H1 (cell line): ENCODE data around the gene PDE4D.

Experiments used
- ATF3 ChIP-seq: IDR thresholded peaks from 2 replicates; pipeline ENCODE4 v1.6.1; 2011; ENCODE audit warnings: low read depth, mild to moderate bottlenecking, low read length; ENCODE audit not compliant: insufficient read depth
- CEBPB ChIP-seq: IDR thresholded peaks from 2 replicates; pipeline ENCODE4 v1.6.1; 2012; ENCODE audit warnings: low read depth, low read length
- CTCF ChIP-seq, 3 experiments: IDR thresholded peaks; 1 replicate in 2 of 3; 2 replicates in 1 of 3; pipeline versions ENCODE4 v1.5.1 to v1.6.1; 2011; ENCODE audit warnings: low read length in 3 of 3, mild to moderate bottlenecking in 3 of 3, inconsistent platforms in 2 of 3, low read depth in 1 of 3, moderate library complexity in 1 of 3; ENCODE audit not compliant: insufficient read depth in 1 of 3; ENCODE audit errors: control extremely low read depth in 1 of 3
- EZH2 ChIP-seq: fragments of 200-600 bp; sonication (generic); IDR thresholded peaks from 2 replicates; pipeline ENCODE4 v1.7.1; 2012; ENCODE audit warnings: low read depth, mild to moderate bottlenecking, moderate library complexity, low read length, inconsistent platforms; ENCODE audit not compliant: severe bottlenecking
- POLR2A ChIP-seq, 2 experiments: IDR thresholded peaks; 1 replicate in 1 of 2; 2 replicates in 1 of 2; pipeline ENCODE4 v1.6.1; 2011; ENCODE audit warnings: low read depth in 2 of 2, low read length in 2 of 2, mild to moderate bottlenecking in 2 of 2; ENCODE audit errors: control extremely low read depth in 1 of 2
- RAD21 ChIP-seq, 2 experiments: IDR thresholded peaks in 1 of 2; conservative IDR thresholded peaks in 1 of 2; 2 replicates each; pipeline ENCODE4 v1.6.1; 2011; ENCODE audit warnings: low read depth in 2 of 2, low read length in 2 of 2, improper control_type of control experiment in 1 of 2, inconsistent platforms in 1 of 2, mild to moderate bottlenecking in 1 of 2, moderate library complexity in 1 of 2

GRCh38 chr5:59401637-59402036 lies 491.9 kb downstream of the PDE4D start:
- no peak for TF ChIP-seq CTCF (IDR thresholded peaks at IDR 0.05; ENCODE audit: control extremely low read depth in 1 of 3, insufficient read depth in 1 of 3, low read depth in 1 of 3, low read length in 3 of 3)
- no peak for TF ChIP-seq EZH2
- TF ChIP-seq RAD21 (IDR thresholded peaks at IDR 0.05 in 1 of 2, conservative IDR thresholded peaks at IDR 0.05 in 1 of 2; ENCODE audit: low read depth in 2 of 2, low read length in 2 of 2): no peak
- no peak for TF ChIP-seq POLR2A (IDR thresholded peaks at IDR 0.05; ENCODE audit: control extremely low read depth in 1 of 2, low read depth in 2 of 2, low read length in 2 of 2)
- no peak for TF ChIP-seq CEBPB
- no peak for TF ChIP-seq ATF3
